SU-DHL-6 (cell line): Measurements from ENCODE around the gene ALKBH4.

Source experiments
- H2AFZ ChIP-seq: fragments of 200-600 bp; sonication (generic); 2 replicates; pipeline ENCODE4 v1.6.1; 2014; ENCODE audit warnings: low read depth, mild to moderate bottlenecking, moderate library complexity, mixed read lengths, antibody characterized with exemption, low read length; ENCODE audit not compliant: severe bottlenecking
- H3F3A ChIP-seq: fragments of 200-600 bp; shearing (Covaris generic); 2 replicates; pipeline ENCODE4 v1.6.0; 2016; ENCODE audit warnings: antibody characterized with exemption, mild to moderate bottlenecking; ENCODE audit not compliant: insufficient read depth
- H3K27ac ChIP-seq: fragments of 200-600 bp; sonication (generic); 2 replicates; pipeline ENCODE4 v1.5.1; 2016; ENCODE audit warnings: low read depth, mild to moderate bottlenecking, low read length, moderate library complexity, mixed read lengths
- H3K27me3 ChIP-seq: fragments of 200-600 bp; sonication (generic), shearing (Covaris generic); 2 replicates; pipeline ENCODE4 v1.6.0; 2014; ENCODE audit warnings: mild to moderate bottlenecking, low read length
- H3K36me3 ChIP-seq: fragments of 200-600 bp; sonication (generic); 2 replicates; pipeline ENCODE4 v1.6.1; 2014; ENCODE audit warnings: mild to moderate bottlenecking, low read length, mixed read lengths
- H3K4me2 ChIP-seq: fragments of 300-600, 200-600 bp; shearing (Covaris generic), sonication (generic); 2 replicates; pipeline ENCODE4 v1.6.0; 2014; ENCODE audit warnings: low read length, low read depth, mild to moderate bottlenecking; ENCODE audit not compliant: poor library complexity, severe bottlenecking
- H3K4me3 ChIP-seq: fragments of 200-600 bp; sonication (generic); 2 replicates; pipeline ENCODE4 v1.5.1; 2014; ENCODE audit warnings: antibody characterized with exemption, low read length, mild to moderate bottlenecking, mixed read lengths; ENCODE audit not compliant: insufficient read depth, poor library complexity, severe bottlenecking
- H3K79me2 ChIP-seq: fragments of 200-600 bp; sonication (generic); 2 replicates; pipeline ENCODE4 v1.6.1; 2014; ENCODE audit warnings: mild to moderate bottlenecking, low read length, moderate library complexity; ENCODE audit not compliant: insufficient read depth
- H3K9ac ChIP-seq: fragments of 200-600 bp; sonication (generic); 2 replicates; pipeline ENCODE4 v1.7.0; 2014; ENCODE audit warnings: mild to moderate bottlenecking, low read length
- H3K9me2 ChIP-seq: fragments of 200-600 bp; sonication (generic); replicated peaks from 2 replicates; pipeline ENCODE4 v1.6.1; 2014; ENCODE audit warnings: low read length; ENCODE audit not compliant: insufficient read depth
- H3K9me3 ChIP-seq: fragments of 200-600 bp; sonication (generic); 2 replicates; pipeline ENCODE4 v1.6.1; 2014; ENCODE audit warnings: low read length, mixed read lengths; ENCODE audit not compliant: insufficient read depth
- H4K20me1 ChIP-seq: fragments of 200-600 bp; sonication (generic); 2 replicates; pipeline ENCODE4 v1.6.1; 2014; ENCODE audit warnings: low read depth, mild to moderate bottlenecking, antibody characterized with exemption, low read length, moderate library complexity, mixed read lengths
- CTCF ChIP-seq: fragments of 200-600 bp; sonication (generic); IDR thresholded peaks from one replicate; pipeline ENCODE4 v1.5.1; 2017; ENCODE audit warnings: antibody characterized with exemption, mild to moderate bottlenecking, low read length, moderate library complexity; ENCODE audit not compliant: insufficient read depth, poor library complexity, severe bottlenecking
- EZH2phosphoT487 ChIP-seq: fragments of 200-600 bp; sonication (generic), shearing (Covaris generic); conservative IDR thresholded peaks from 2 replicates; pipeline ENCODE4 v1.6.1; 2018; ENCODE audit warnings: mild to moderate bottlenecking, antibody characterized with exemption, low read length, moderate library complexity, mixed read lengths

ALKBH4 gene

GRCh38 chr7:102473271-102473991 is 8.8 kb upstream of the ALKBH4 start:
- no peaks in the 10 kb centered on the region for H3K36me3 ChIP-seq
- H3K9ac ChIP-seq: no peak overlapping the region
- no peak for TF ChIP-seq CTCF
- no peak for TF ChIP-seq EZH2phosphoT487
- H2AFZ ChIP-seq: no peak overlapping the region
- no peaks in the 10 kb centered on the region for H3K79me2 ChIP-seq
- no peaks in the 10 kb centered on the region for H3F3A ChIP-seq
- H3K9me3 ChIP-seq: no peaks in the 10 kb centered on the region
- H3K27me3 ChIP-seq: no peaks in the 10 kb centered on the region
- no peaks in the 10 kb centered on the region for H4K20me1 ChIP-seq
- no peak overlapping the region for H3K27ac ChIP-seq
- H3K4me3 ChIP-seq: no peak overlapping the region
- no peak overlapping the region for H3K4me2 ChIP-seq
- H3K9me2 ChIP-seq: no peaks in the 10 kb centered on the region

- Histone ChIP-seq H3K9me2 (no peaks in the 10 kb centered on the region), H2AFZ (no peak overlapping the region), H3K4me2 (no peak overlapping the region), H3K36me3 (no peaks in the 10 kb centered on the region), H3K27me3 (no peaks in the 10 kb centered on the region), H3K4me3 (no peak overlapping the region), H3F3A (no peaks in the 10 kb centered on the region), H3K79me2 (no peaks in the 10 kb centered on the region), H3K27ac (no peak overlapping the region), H4K20me1 (no peaks in the 10 kb centered on the region; the same call in 1 of the 2 replicates), H3K9me3 (no peaks in the 10 kb centered on the region), H3K9ac (no peak overlapping the region)
- no peak for TF ChIP-seq CTCF
- no peak for TF ChIP-seq EZH2phosphoT487
Observed at GRCh38 chr7:102472126-102473041, 7.7 kb upstream of the ALKBH4 start.

GRCh38 chr7:102471791-102472125 is 7.1 kb upstream of the ALKBH4 start:
- Histone ChIP-seq H4K20me1 (no peaks in the 10 kb centered on the region; the same call in 1 of the 2 replicates), H3K27me3 (no peaks in the 10 kb centered on the region), H3K36me3 (no peaks in the 10 kb centered on the region), H3F3A (peaks cover 1% of the 10 kb centered on the region; the same call in 1 of the 2 replicates), H3K9ac (no peak overlapping the region), H3K79me2 (no peaks in the 10 kb centered on the region), H3K9me2 (no peaks in the 10 kb centered on the region), H2AFZ (no peak overlapping the region), H3K4me2 (no peak overlapping the region), H3K4me3 (no peak overlapping the region), H3K9me3 (no peaks in the 10 kb centered on the region), H3K27ac (no peak overlapping the region)
- TF ChIP-seq EZH2phosphoT487 (no peak), CTCF (no peak)
